Gastrocnemius medialis (tissue), 4 donors: ENCODE data around the gene TGFBR1. TPM values are rescaled to one million over a fixed set of nuclear protein-coding genes. Genes with fewer than 3 reads are reported as not detected.

Source experiments
- ATAC-seq, 2 donors: fragments of 150-250 bp; one replicate each; pipeline ENCODE4 v1.9.1; 2016
- DNase-seq, 2 donors: peaks; one replicate each; pipeline ENCODE4 v3.0.0-alpha.2; 2019
- H3K27ac ChIP-seq, 4 donors: fragments of 200-600 bp; sonication (generic); 1 replicate in 1 of 4; 2 replicates in 3 of 4; pipeline ENCODE4 v1.5.1; 2016 to 2018; ENCODE audit warnings: mild to moderate bottlenecking in 2 of 4, moderate library complexity in 1 of 4
- H3K27me3 ChIP-seq, 3 donors: fragments of 200-600 bp; sonication (generic) in 2 of 3; 1 replicate in 1 of 3; 2 replicates in 2 of 3; pipeline versions ENCODE4 v1.5.1 to v1.6.0; 2016 to 2019; ENCODE audit warnings: mild to moderate bottlenecking in 1 of 3, moderate library complexity in 1 of 3
- H3K36me3 ChIP-seq, 2 donors: fragments of 200-600 bp; sonication (generic) in 1 of 2; one replicate each; pipeline ENCODE4 v1.5.1; 2017 to 2018
- H3K4me1 ChIP-seq, 2 donors: fragments of 200-600 bp; sonication (generic) in 1 of 2; one replicate each; pipeline ENCODE4 v1.5.1; 2016 to 2017; ENCODE audit warnings: mild to moderate bottlenecking in 2 of 2
- H3K4me3 ChIP-seq, 4 donors: fragments of 200-600 bp; sonication (generic) in 3 of 4; 1 replicate in 1 of 4; 2 replicates in 3 of 4; pipeline ENCODE4 v1.5.1; 2016 to 2019; ENCODE audit warnings: mild to moderate bottlenecking in 2 of 4
- H3K9me3 ChIP-seq, 3 donors: fragments of 200-600 bp; sonication (generic) in 2 of 3; 1 replicate in 1 of 3; 2 replicates in 2 of 3; pipeline ENCODE4 v1.5.1; 2016 to 2019
- POLR2A ChIP-seq, 2 donors: fragments of 450-650 bp; IDR thresholded peaks; one replicate each; pipeline ENCODE4 v1.6.1; 2017; ENCODE audit warnings: antibody characterized with exemption in 2 of 2, mild to moderate bottlenecking in 2 of 2, moderate library complexity in 2 of 2
- in situ Hi-C, 4 donors: fragments of 200-750 bp; cut with MboI; loops; one replicate each; pipeline versions ENCODE4 v1.15.0 to v1.8.0; 2017; ENCODE audit warnings: low sequenced_read_pairs in 4 of 4
- intact Hi-C: fragments of 100-400 bp; cut with DNase I; formaldehyde crosslinking; loops from one replicate; pipeline ENCODE4 v1.15.1; 2023; ENCODE audit warnings: low total_unique reads
- total RNA-seq, 4 donors: library from RNA; depleted of rRNA; stranded (reverse); fragments of >200 nt; gene quantifications; one replicate each; pipeline versions ENCODE4 v1.1.0 to v1.2.3, GENCODE V29; 2016
- TF ChIP-seq, protein P1 (sequence below), 5 experiments: fragments of 450-650 bp in 3 of 5; fragments of 200-600 bp in 2 of 5; sonication (generic) in 2 of 5; IDR thresholded peaks in 4 of 5; conservative IDR thresholded peaks in 1 of 5; 1 replicate in 4 of 5; 2 replicates in 1 of 5; pipeline ENCODE4 v1.5.1; 2016 to 2019; ENCODE audit warnings: antibody characterized with exemption in 5 of 5, mild to moderate bottlenecking in 3 of 5, moderate library complexity in 3 of 5

Gene TGFBR1
- total RNA-seq, 4 donors from 2014 or later: 13.5 to 19.0 (median 14.3) TPM

DNA sequence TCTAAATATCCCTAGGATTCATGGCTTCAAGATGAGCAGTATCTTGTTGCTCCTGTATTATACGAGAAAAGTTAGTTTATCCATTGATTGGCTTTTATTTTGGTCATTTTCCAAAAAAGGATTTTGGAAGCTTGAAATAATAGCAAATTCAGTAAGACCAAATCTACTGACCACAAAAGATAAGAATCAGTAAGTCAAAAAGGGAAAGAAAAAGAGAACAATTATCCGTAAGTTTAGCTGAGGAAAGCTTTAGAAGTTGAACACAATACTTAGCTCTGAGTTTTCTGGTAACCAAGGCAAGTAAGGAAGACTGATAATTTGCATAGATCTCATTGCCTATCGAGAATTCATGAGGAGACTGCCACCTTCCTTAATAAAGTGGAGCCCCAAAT, 9.1 kb downstream of the TGFBR1 start:
- no peak for ATAC-seq
- no peak for DNase-seq
- H3K4me1 ChIP-seq: peaks cover 65 to 69% of the 10 kb centered on the region in 2 donors
- no peak overlapping the region for H3K4me3 ChIP-seq
- H3K36me3 ChIP-seq: no peaks in the 10 kb centered on the region
- in situ Hi-C loops (no loop called here), intact Hi-C loops (no loop called here)
- H3K27me3 ChIP-seq: no peaks in the 10 kb centered on the region
- no peaks in the 10 kb centered on the region for H3K9me3 ChIP-seq
- no peak for TF ChIP-seq POLR2A (IDR thresholded peaks at IDR 0.05)
- TF ChIP-seq, protein P1, sequence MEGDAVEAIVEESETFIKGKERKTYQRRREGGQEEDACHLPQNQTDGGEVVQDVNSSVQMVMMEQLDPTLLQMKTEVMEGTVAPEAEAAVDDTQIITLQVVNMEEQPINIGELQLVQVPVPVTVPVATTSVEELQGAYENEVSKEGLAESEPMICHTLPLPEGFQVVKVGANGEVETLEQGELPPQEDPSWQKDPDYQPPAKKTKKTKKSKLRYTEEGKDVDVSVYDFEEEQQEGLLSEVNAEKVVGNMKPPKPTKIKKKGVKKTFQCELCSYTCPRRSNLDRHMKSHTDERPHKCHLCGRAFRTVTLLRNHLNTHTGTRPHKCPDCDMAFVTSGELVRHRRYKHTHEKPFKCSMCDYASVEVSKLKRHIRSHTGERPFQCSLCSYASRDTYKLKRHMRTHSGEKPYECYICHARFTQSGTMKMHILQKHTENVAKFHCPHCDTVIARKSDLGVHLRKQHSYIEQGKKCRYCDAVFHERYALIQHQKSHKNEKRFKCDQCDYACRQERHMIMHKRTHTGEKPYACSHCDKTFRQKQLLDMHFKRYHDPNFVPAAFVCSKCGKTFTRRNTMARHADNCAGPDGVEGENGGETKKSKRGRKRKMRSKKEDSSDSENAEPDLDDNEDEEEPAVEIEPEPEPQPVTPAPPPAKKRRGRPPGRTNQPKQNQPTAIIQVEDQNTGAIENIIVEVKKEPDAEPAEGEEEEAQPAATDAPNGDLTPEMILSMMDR (IDR thresholded peaks at IDR 0.05 in 4 of 5, conservative IDR thresholded peaks at IDR 0.05 in 1 of 5): no peak
- H3K27ac ChIP-seq: peak overlapping the region; percentile 45 to 65 (median 59)

DNA sequence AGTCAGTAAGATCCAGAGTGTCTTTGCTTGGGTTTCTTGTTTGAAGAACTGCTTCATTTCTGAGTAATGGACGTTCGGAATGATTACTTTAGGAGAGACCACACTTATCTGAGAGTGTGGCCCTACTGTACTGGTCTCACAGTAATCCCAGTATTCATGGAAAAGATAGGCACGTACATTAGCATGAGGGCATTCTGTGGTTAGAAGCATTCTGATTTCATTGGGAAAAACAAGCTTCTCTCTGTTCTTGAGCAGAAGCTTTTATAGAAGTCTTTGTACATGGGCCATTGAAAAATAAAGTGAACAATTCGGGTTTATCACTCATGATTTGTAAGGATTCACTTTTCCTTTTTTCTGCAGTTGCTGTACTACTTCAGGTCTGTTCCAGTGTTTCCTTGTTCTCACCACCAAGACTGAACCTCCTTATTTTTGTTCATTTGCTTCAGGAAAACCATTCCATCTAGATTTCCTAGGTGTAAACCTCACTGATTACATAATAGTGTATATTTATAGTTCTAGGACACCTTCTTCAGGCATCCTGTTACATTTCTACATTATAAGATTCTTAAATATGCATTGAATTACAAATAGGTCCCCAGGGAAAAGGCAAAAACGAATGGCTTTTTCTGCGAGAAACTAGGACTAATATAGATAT, 10.1 kb downstream of the TGFBR1 start:
- no peaks in the 10 kb centered on the region for H3K36me3 ChIP-seq
- no peaks in the 10 kb centered on the region for H3K9me3 ChIP-seq
- intact Hi-C loops: no loop called here
- H3K27ac ChIP-seq: peak overlapping the region; percentile 45 to 65 (median 59)
- TF ChIP-seq POLR2A (IDR thresholded peaks at IDR 0.05): no peak
- TF ChIP-seq, protein P1 (IDR thresholded peaks at IDR 0.05 in 4 of 5, conservative IDR thresholded peaks at IDR 0.05 in 1 of 5): no peak
- peak overlapping the region in 1 of 4 donors; percentile 18 for H3K4me3 ChIP-seq
- in situ Hi-C loops: no loop called here
- H3K4me1 ChIP-seq: peaks cover 65 to 71% of the 10 kb centered on the region in 2 donors
- no peaks in the 10 kb centered on the region for H3K27me3 ChIP-seq
- no peak for DNase-seq
- ATAC-seq: peak; percentile 37 to 41

DNA sequence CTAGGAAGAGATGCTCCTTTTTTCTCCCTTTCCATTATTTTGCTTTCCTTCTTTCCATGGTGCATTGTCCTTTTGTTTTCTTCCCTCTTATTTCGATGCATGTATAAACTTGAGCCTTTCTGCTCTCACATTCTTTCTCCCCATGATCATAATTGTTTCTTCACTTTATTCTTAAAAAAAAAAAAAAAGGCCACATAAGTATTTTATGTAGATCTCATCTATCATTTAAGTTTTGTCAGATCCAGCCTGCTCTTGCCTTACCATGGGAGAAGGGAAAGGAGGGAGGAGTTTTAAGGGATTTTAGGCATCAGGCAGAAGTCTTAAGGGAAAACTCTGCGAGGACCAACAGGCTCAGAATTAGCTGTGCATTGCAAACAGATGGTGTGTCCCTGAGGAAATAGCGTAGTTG, 11.1 kb downstream of the TGFBR1 start:
- peaks cover 71 to 79% of the 10 kb centered on the region in 2 donors for H3K4me1 ChIP-seq
- H3K4me3 ChIP-seq: no peak overlapping the region
- in situ Hi-C loops: no loop called here
- ATAC-seq (no peak), DNase-seq (no peak)
- intact Hi-C loops: no loop called here
- peak overlapping the region in 3 of 4 donors; percentile 55 to 65 (median 63) for H3K27ac ChIP-seq
- TF ChIP-seq POLR2A (IDR thresholded peaks at IDR 0.05): no peak
- TF ChIP-seq, protein P1 (IDR thresholded peaks at IDR 0.05 in 4 of 5, conservative IDR thresholded peaks at IDR 0.05 in 1 of 5): no peak
- no peaks in the 10 kb centered on the region for H3K27me3 ChIP-seq
- no peaks in the 10 kb centered on the region for H3K9me3 ChIP-seq
- no peaks in the 10 kb centered on the region for H3K36me3 ChIP-seq

GRCh38 chr9:99118782-99119466, 14.0 kb downstream of the TGFBR1 start:
- TF ChIP-seq POLR2A (IDR thresholded peaks at IDR 0.05): no peak
- TF ChIP-seq, protein P1 (IDR thresholded peaks at IDR 0.05 in 4 of 5, conservative IDR thresholded peaks at IDR 0.05 in 1 of 5): no peak
- no peaks in the 10 kb centered on the region for H3K27me3 ChIP-seq
- no peak overlapping the region for H3K27ac ChIP-seq
- H3K4me1 ChIP-seq: peaks cover 75 to 86% of the 10 kb centered on the region in 2 donors
- H3K9me3 ChIP-seq: no peaks in the 10 kb centered on the region
- DNase-seq (no peak), ATAC-seq (no peak)
- H3K36me3 ChIP-seq: no peaks in the 10 kb centered on the region
- in situ Hi-C loops (no loop called here), intact Hi-C loops (no loop called here)
- no peak overlapping the region for H3K4me3 ChIP-seq
